ENCODE results near the gene HESX1.

The HESX1 gene

GRCh38 chr3:57169108-57169507 lies 30.7 kb downstream of the HESX1 start:
- TF ChIP-seq FOXM1 (IDR thresholded peaks at IDR 0.05; ENCODE audit: borderline replicate concordance, low read depth) (no peak), TAF1 (IDR thresholded peaks at IDR 0.05; ENCODE audit: low read depth) (no peak), REST (IDR thresholded peaks at IDR 0.05; ENCODE audit: low read depth) (no peak), EGR1 (IDR thresholded peaks at IDR 0.05) (no peak), TEAD4 (IDR thresholded peaks at IDR 0.05) (no peak)

- TF ChIP-seq TAF1 (IDR thresholded peaks at IDR 0.05; ENCODE audit: low read depth), result no peak
- TF ChIP-seq TEAD4 (IDR thresholded peaks at IDR 0.05), result no peak
- TF ChIP-seq CEBPB (IDR thresholded peaks at IDR 0.05), result no peak
- TF ChIP-seq EGR1 (IDR thresholded peaks at IDR 0.05), result no peak
- TF ChIP-seq NFIC (IDR thresholded peaks at IDR 0.05), result no peak
- no peak for TF ChIP-seq YY1 (IDR thresholded peaks at IDR 0.05; ENCODE audit: low read depth)
- TF ChIP-seq CREB1 (IDR thresholded peaks at IDR 0.05; ENCODE audit: low read depth), result no peak
- TF ChIP-seq TCF12 (IDR thresholded peaks at IDR 0.05; ENCODE audit: low read depth), result no peak
- TF ChIP-seq USF1 (IDR thresholded peaks at IDR 0.05), result no peak
- no peak for TF ChIP-seq ZBTB7A (IDR thresholded peaks at IDR 0.05; ENCODE audit: low read depth)
- no peak for TF ChIP-seq RAD21 (IDR thresholded peaks at IDR 0.05; ENCODE audit: low read depth)
- TF ChIP-seq EP300 (IDR thresholded peaks at IDR 0.05; ENCODE audit: borderline replicate concordance), result no peak
- no peak for TF ChIP-seq REST (IDR thresholded peaks at IDR 0.05; ENCODE audit: low read depth)
- TF ChIP-seq FOXM1 (IDR thresholded peaks at IDR 0.05; ENCODE audit: borderline replicate concordance, low read depth), result no peak
- TF ChIP-seq MAX (IDR thresholded peaks at IDR 0.05), result no peak
Measured at GRCh38 chr3:57168151-57168550, 31.6 kb downstream of the HESX1 start.

- TF ChIP-seq CREB1 (IDR thresholded peaks at IDR 0.05; ENCODE audit: low read depth), result no peak
- TF ChIP-seq RAD21 (IDR thresholded peaks at IDR 0.05; ENCODE audit: low read depth), result no peak
- no peak for TF ChIP-seq TAF1 (IDR thresholded peaks at IDR 0.05; ENCODE audit: low read depth)
- no peak for TF ChIP-seq EP300 (IDR thresholded peaks at IDR 0.05; ENCODE audit: borderline replicate concordance)
- no peak for TF ChIP-seq NFIC (IDR thresholded peaks at IDR 0.05)
- TF ChIP-seq REST (IDR thresholded peaks at IDR 0.05; ENCODE audit: low read depth), result no peak
- no peak for TF ChIP-seq MAX (IDR thresholded peaks at IDR 0.05)
- no peak for TF ChIP-seq TCF12 (IDR thresholded peaks at IDR 0.05; ENCODE audit: low read depth)
- TF ChIP-seq USF1 (IDR thresholded peaks at IDR 0.05), result no peak
- no peak for TF ChIP-seq TEAD4 (IDR thresholded peaks at IDR 0.05)
- TF ChIP-seq FOXM1 (IDR thresholded peaks at IDR 0.05; ENCODE audit: borderline replicate concordance, low read depth), result no peak
- TF ChIP-seq ZBTB7A (IDR thresholded peaks at IDR 0.05; ENCODE audit: low read depth), result no peak
- no peak for TF ChIP-seq YY1 (IDR thresholded peaks at IDR 0.05; ENCODE audit: low read depth)
- no peak for TF ChIP-seq CEBPB (IDR thresholded peaks at IDR 0.05)
- TF ChIP-seq EGR1 (IDR thresholded peaks at IDR 0.05), result no peak
Measured at GRCh38 chr3:57166660-57167059, 33.1 kb downstream of the HESX1 start.

GRCh38 chr3:57165641-57166040 lies 34.1 kb downstream of the HESX1 start:
- TF ChIP-seq RAD21 (IDR thresholded peaks at IDR 0.05; ENCODE audit: low read depth), result no peak
- TF ChIP-seq CEBPB (IDR thresholded peaks at IDR 0.05), result no peak
- TF ChIP-seq NFIC (IDR thresholded peaks at IDR 0.05), result no peak
- no peak for TF ChIP-seq TCF12 (IDR thresholded peaks at IDR 0.05; ENCODE audit: low read depth)
- no peak for TF ChIP-seq CREB1 (IDR thresholded peaks at IDR 0.05; ENCODE audit: low read depth)
- TF ChIP-seq TAF1 (IDR thresholded peaks at IDR 0.05; ENCODE audit: low read depth), result no peak
- TF ChIP-seq USF1 (IDR thresholded peaks at IDR 0.05), result no peak
- no peak for TF ChIP-seq YY1 (IDR thresholded peaks at IDR 0.05; ENCODE audit: low read depth)
- no peak for TF ChIP-seq REST (IDR thresholded peaks at IDR 0.05; ENCODE audit: low read depth)
- TF ChIP-seq EGR1 (IDR thresholded peaks at IDR 0.05), result no peak
- no peak for TF ChIP-seq FOXM1 (IDR thresholded peaks at IDR 0.05; ENCODE audit: borderline replicate concordance, low read depth)
